Liver (tissue), 3 donors: ENCODE results near the gene NUDT4.

ENCODE experiments used
- JUND ChIP-seq, 2 donors: IDR thresholded peaks; 2 replicates each; pipeline ENCODE4 v1.6.1; 2016; ENCODE audit warnings: antibody characterized with exemption in 2 of 2
- YY1 ChIP-seq: IDR thresholded peaks from 2 replicates; pipeline ENCODE4 v1.6.1; 2016; ENCODE audit warnings: antibody characterized with exemption, mild to moderate bottlenecking
- TF ChIP-seq, protein P1 (sequence below): fragments of 150-350 bp; IDR thresholded peaks from 2 replicates; pipeline ENCODE4 v1.5.1; 2017; ENCODE audit warnings: improper control_type of control experiment, low read depth, low read length; ENCODE audit not compliant: missing input control
- donor health status: healthy.
- donor health status: healthy.

DNA sequence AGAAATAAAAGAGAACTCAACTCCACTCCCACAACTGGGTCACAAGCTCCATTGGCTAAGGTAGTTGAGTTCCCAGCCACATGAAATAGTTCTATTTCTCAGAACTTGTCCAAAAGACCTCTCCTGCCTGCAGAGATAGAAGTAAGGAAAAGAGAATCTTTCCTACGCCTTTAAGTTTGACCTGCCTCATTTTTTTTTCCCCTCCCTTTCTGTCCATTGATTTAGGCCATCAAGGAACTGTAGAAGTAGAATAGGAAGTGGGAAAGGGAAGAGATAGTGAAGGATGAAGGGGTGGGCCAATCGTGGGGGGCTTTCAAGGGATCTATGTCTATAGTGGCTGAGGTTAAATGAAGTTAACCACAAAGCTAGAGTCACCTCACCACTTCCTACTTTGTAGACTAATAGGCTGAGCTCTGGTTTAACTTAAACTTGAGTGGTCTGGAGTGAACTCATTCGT, 13.9 kb upstream of the NUDT4 start:
- TF ChIP-seq, protein P1, sequence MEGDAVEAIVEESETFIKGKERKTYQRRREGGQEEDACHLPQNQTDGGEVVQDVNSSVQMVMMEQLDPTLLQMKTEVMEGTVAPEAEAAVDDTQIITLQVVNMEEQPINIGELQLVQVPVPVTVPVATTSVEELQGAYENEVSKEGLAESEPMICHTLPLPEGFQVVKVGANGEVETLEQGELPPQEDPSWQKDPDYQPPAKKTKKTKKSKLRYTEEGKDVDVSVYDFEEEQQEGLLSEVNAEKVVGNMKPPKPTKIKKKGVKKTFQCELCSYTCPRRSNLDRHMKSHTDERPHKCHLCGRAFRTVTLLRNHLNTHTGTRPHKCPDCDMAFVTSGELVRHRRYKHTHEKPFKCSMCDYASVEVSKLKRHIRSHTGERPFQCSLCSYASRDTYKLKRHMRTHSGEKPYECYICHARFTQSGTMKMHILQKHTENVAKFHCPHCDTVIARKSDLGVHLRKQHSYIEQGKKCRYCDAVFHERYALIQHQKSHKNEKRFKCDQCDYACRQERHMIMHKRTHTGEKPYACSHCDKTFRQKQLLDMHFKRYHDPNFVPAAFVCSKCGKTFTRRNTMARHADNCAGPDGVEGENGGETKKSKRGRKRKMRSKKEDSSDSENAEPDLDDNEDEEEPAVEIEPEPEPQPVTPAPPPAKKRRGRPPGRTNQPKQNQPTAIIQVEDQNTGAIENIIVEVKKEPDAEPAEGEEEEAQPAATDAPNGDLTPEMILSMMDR = no peak
- TF ChIP-seq YY1 (no peak), JUND (IDR thresholded peaks at IDR 0.05) (no peak)
